Ishikawa (cell line): Measurements from ENCODE around the gene MAGEA8.

Source experiments
- CREB1 ChIP-seq: IDR thresholded peaks from 2 replicates; pipeline ENCODE4 v1.6.1; 2012; ENCODE audit warnings: low read depth
- EP300 ChIP-seq: IDR thresholded peaks from 2 replicates; pipeline ENCODE4 v1.6.1; 2012; ENCODE audit warnings: borderline replicate concordance
- MAX ChIP-seq: IDR thresholded peaks from 2 replicates; pipeline ENCODE4 v1.6.1; 2012
- TAF1 ChIP-seq: IDR thresholded peaks from 2 replicates; pipeline ENCODE4 v1.6.1; 2012; ENCODE audit warnings: low read depth, mild to moderate bottlenecking
- YY1 ChIP-seq: IDR thresholded peaks from 2 replicates; pipeline ENCODE4 v1.6.1; 2012; ENCODE audit warnings: low read depth

GRCh38 chrX:149831473-149831872 is 49.5 kb upstream of the MAGEA8 start:
- TF ChIP-seq EP300 (no peak), MAX (no peak), TAF1 (no peak), YY1 (no peak), CREB1 (no peak)
